Occipital lobe (tissue), 2 donors: ENCODE data around the gene ANKRD52. TPM values are rescaled to one million over a fixed set of nuclear protein-coding genes. Genes with fewer than 3 reads are reported as not detected.
A peak's percentile ranks its signal among the peaks of the same experiment; 100 is the strongest.
"Not testable (repeated sequence)": the region's sequence is repeated elsewhere in the genome, so short reads cannot be mapped to it uniquely, and the experiment has no call there.

ENCODE experiments used
- DNase-seq: peaks from one replicate; lab custom pipeline; 2025; lab: John Stamatoyannopoulos, UW
- total RNA-seq: library from RNA; depleted of rRNA; stranded (reverse); fragments of >200 nt; gene quantifications from one replicate; pipeline ENCODE4 v1.2.3, GENCODE V29; 2014

The ANKRD52 gene
- total RNA-seq, 1 donor from 2014 or later, result 9.2 TPM

- not testable (repeated sequence) for DNase-seq
Measured at GRCh38 chr12:56272468-56272867, 14.3 kb upstream of the ANKRD52 start.

DNA sequence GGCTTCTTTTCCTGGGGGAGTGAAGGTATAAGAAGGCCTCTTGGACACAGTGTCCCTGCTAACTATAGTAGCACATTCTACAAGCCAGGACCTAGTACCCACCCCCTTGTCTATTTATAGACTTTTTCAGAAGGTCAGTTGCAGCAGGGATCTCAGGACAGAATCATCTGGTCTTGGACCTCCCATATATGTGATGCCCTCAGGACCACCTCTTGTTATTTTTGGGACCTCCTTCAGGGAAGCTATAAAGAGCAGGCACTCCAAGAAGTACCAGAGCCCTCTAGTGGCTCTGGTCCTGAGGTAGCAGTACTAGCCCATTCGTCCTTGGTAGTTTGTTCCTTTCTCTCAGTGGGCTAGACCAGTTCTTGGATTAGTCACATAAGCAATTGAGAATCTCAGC, 12.8 kb upstream of the ANKRD52 start:
- no peak for DNase-seq

GRCh38 chr12:56267443-56268071, 9.4 kb upstream of the ANKRD52 start:
- DNase-seq, result no peak

- peak; percentile 86 for DNase-seq
Measured at GRCh38 chr12:56266693-56267442, 8.7 kb upstream of the ANKRD52 start, which contains the start of gene COQ10A. Gene COQ10A, plus strand, starts transcription at chr12:56266942. Its CDS starts 177 bp downstream, at chr12:56267119.

GRCh38 chr12:56266068-56266692, 8.0 kb upstream of the ANKRD52 start:
- DNase-seq, result not testable (repeated sequence)

DNA sequence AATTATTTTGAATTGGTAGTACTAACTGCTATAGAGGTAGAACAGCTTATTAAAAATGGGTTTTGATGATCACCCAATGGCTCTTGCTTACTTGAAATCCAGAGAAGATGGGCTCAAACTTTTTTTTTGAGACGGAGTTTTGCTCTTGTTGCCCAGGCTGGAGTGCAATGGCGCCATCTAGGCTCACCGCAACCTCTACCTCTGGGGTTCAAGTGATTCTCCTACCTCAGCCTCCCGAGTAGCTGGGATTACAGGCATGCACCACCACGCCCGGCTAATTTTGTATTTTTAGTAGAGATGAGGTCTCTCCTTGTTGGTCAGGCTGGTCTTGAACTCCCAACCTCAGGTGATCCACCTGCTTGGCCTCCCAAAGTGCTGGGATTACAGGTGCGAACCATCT, 4.8 kb upstream of the ANKRD52 start:
- not testable (repeated sequence) for DNase-seq

DNA sequence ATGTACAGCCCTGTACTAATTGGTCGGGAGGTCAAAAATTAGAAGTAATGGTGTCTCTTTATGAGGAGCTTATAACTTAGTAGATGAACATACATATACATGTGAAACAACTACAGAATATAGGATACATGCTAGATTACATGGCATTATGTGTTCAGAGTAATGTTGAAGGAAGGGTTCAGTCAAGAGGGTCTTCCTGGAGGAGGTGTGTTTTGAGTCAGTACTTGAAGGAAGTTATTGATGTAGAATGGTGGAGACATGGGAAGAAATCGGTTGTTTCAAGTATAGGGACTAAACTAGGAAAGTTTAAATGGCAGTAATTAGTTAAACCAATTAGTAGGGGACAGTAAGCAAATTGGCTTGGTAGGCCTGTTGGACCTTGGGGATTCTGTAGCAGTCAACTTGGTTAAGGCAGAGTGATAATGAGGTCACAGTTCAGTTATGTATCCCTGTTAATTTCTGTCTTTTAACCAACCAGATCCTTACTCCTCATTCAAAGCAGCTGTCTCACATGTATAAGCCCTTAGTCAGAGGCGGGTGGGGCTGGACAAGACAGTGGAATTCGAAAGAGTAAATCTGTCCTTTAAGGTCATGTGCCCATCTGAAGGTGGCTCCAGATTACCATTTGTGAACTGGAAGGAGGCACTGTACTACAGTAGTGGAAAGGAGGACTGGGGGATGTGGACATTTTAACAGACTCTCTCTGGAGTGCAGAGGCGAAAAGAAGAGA, 3.5 kb upstream of the ANKRD52 start:
- DNase-seq, result no peak

GRCh38 chr12:56260921-56261320, 2.7 kb upstream of the ANKRD52 start:
- no peak for DNase-seq

DNA sequence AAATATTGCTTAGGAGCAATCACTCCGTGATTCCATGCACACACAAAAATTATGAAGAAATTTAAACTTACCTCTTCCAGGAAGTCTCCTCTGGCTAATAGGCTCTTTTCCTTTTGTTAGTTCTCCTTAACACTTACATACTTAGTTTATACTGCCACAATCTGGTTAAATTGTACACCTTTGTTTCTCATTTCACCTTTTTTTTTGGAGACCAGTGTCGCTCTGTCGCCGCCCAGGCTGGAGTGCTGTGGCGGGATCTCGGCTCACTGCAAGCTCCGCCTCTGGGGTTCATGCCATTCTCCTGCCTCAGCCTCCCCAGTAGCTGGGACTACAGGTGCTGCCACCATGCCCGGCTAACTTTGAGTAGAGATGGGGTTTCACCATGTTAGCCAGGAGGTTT, 2.2 kb upstream of the ANKRD52 start:
- DNase-seq, result no peak

- DNase-seq, result no peak
Measured at GRCh38 chr12:56258820-56259183, 618 bp upstream of the ANKRD52 start.

GRCh38 chr12:56257491-56258067, 605 bp downstream of the ANKRD52 start:
- no peak for DNase-seq

DNA sequence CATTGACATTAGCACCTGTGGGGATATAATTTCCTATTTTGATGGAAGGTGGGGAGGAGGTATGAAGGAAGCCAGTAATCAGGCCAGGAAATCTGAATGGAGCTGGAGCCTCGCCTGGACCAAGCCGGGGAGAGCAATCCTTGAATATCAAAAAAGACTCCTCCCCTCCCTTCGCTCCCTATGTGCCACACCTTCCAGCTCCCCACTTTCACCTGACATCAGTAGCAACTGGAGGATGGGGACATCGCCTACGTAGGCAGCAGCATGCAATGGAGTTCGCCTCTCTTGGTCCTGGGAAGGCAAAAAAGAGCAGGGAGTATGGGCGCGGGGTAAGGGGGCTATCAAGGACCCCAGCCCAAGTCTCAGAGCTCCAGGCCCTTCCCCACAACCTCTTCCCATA, 1.1 kb downstream of the ANKRD52 start:
- DNase-seq, result no peak

- peak; percentile 21 for DNase-seq
Measured at GRCh38 chr12:56256326-56256960, 1.7 kb downstream of the ANKRD52 start.

DNA sequence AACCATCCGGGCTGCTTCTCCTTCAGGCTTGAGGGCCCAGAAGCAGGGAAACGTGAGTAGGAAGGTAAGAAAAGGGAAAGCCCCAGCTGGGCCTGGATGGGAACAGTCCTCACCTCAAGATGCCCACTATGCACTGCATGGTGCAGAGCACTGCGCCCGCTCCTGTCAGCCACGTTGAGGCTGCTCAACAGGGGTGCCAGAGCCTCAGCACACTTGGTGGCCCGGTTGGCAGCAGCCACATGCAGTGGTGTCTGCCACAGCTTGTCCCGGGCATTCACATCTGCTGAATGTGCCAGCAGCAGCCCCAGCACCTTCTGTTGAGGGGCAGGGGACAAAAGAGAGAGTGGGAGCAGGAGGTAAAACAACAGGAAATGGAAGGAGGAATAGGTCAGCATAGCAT, 2.5 kb downstream of the ANKRD52 start:
- no peak for DNase-seq

DNA sequence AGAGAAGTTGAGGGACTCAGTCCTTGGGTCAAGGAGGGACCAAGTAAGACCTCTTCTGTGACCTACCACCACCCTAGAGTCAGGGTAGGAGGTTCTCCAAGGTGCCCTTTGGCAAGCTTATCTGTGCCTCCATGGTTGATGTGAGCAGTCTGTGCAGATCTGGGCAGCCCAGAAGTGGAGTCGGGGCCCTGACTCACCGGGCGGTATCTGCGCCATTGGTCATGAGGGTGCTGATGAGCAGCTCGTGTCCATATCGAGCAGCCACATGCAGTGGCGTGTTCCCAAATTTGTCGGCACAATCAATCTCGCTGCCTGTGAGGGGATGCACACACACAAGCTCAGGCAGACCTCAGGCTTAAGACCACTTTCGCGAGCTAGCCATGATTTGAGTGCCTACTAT, 5.1 kb downstream of the ANKRD52 start:
- DNase-seq, result no peak

- DNase-seq, result no peak
Measured at GRCh38 chr12:56252649-56253048, 5.5 kb downstream of the ANKRD52 start.

GRCh38 chr12:56248711-56249110, 9.5 kb downstream of the ANKRD52 start:
- no peak for DNase-seq

- no peak for DNase-seq
Measured at GRCh38 chr12:56247923-56248322, 10.3 kb downstream of the ANKRD52 start.

DNA sequence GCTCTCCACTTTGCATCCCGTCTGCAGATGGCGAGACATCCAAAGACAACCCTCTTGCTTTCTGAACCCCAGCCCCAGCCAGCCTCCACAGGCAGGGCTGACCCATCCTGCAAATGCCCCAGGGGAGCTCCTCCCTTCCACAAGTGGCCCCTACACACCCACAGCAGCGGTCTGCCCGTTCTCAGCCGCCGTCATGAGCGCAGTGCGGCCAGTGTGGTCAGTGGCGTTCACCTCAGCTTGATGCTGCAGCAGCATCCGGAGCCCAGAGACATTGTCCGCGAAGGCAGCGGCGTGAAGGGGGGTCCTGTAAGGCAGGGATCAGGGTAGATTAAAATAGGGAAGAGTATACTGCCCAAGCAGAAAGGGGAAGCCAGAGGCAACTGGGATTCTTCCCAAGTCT, 13.7 kb downstream of the ANKRD52 start:
- DNase-seq, result no peak

DNA sequence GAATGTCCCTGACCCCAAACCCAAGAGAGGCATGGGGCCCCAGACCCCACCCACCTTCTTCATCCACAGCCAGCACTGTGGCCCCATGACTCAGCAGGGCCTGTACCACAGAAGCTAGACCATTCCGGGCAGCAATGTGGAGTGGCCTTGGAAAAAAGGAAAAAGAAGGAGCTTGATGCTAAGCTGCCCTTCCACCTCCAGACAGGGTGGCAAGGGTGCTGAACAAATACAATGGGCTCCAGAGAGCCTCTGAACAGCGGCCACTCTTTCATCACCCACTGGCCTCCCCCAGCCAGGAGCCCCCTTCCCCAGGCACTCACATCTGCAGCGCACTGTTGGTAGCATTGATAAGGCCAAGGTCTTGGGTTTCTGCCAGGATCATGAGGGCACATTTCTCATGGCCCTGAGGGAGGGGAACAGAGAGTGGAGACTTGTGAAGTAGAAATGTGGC, 14.4 kb downstream of the ANKRD52 start:
- DNase-seq, result no peak

DNA sequence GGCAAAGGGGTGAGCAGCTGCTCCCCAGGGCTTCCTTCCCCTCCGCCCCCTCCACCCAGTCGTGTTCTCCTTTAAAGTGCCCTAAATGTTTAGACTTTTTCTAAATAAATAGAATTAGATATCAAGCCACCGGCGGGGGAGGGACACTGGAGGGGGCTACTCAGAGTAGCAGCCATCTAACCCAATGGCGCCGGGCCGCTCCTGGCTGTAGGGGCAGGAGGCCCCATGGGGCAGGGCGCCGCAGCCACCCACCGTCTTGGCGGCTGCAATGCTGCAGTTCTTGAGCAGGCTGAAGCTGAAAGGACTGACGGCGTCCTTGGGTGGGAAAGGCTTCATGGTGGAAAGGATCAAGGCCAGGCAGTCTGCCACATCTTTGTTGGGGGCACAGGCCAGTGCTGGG, 15.2 kb downstream of the ANKRD52 start:
- no peak for DNase-seq
